B cell (primary cell): ENCODE measurements around the gene CCDC152.

Experiments used
- EZH2 ChIP-seq: IDR thresholded peaks from 2 replicates; pipeline ENCODE4 v1.6.1; 2012; ENCODE audit warnings: borderline replicate concordance, low read depth, mild to moderate bottlenecking, moderate library complexity, low read length; ENCODE audit not compliant: insufficient read depth, poor library complexity, severe bottlenecking
- TF ChIP-seq, protein P1 (sequence below): fragments of 200-600 bp; IDR thresholded peaks from one replicate; pipeline ENCODE4 v1.8.0; 2022; ENCODE audit warnings: antibody characterized with exemption, mild to moderate bottlenecking

DNA sequence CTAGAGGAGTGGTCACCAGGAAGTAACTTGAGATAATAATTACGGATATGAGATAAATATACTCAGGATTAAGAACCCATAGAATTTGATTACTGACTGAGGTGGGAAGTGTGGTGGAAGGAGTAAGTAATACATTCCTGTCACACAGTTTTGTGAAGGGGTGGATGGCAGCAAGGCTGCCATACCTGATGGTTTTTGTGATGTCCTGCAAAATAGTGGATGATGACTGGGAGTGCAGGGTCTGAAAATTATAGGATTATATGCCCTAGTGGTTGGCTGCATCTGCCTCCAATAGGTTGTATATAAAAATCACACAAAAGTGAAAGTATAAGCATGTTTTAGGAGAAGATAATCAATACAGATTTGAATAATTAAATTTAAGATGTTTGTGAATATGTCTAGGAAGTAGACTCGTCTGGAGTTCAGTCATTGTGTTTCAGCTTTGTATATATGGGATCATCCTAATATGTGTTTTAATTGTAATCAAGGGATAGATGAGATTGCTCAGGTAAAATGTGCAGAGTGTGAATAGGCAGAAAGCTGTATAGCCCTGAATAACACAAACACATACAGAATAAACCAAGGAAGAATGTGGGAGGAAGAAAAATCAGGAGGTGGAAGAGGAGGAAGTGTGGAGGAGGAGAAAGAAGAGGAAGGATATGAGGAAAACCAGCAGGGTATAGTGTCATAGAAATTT, 49.5 kb downstream of the CCDC152 start:
- TF ChIP-seq, protein P1, sequence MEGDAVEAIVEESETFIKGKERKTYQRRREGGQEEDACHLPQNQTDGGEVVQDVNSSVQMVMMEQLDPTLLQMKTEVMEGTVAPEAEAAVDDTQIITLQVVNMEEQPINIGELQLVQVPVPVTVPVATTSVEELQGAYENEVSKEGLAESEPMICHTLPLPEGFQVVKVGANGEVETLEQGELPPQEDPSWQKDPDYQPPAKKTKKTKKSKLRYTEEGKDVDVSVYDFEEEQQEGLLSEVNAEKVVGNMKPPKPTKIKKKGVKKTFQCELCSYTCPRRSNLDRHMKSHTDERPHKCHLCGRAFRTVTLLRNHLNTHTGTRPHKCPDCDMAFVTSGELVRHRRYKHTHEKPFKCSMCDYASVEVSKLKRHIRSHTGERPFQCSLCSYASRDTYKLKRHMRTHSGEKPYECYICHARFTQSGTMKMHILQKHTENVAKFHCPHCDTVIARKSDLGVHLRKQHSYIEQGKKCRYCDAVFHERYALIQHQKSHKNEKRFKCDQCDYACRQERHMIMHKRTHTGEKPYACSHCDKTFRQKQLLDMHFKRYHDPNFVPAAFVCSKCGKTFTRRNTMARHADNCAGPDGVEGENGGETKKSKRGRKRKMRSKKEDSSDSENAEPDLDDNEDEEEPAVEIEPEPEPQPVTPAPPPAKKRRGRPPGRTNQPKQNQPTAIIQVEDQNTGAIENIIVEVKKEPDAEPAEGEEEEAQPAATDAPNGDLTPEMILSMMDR = no peak
- no peak for TF ChIP-seq EZH2
